DMS153 (cell line): ENCODE data around the gene PDGFC.

Source experiments
- DNase-seq: peaks from one replicate; lab custom pipeline; 2025; lab: John Stamatoyannopoulos, UW

Gene PDGFC

DNA sequence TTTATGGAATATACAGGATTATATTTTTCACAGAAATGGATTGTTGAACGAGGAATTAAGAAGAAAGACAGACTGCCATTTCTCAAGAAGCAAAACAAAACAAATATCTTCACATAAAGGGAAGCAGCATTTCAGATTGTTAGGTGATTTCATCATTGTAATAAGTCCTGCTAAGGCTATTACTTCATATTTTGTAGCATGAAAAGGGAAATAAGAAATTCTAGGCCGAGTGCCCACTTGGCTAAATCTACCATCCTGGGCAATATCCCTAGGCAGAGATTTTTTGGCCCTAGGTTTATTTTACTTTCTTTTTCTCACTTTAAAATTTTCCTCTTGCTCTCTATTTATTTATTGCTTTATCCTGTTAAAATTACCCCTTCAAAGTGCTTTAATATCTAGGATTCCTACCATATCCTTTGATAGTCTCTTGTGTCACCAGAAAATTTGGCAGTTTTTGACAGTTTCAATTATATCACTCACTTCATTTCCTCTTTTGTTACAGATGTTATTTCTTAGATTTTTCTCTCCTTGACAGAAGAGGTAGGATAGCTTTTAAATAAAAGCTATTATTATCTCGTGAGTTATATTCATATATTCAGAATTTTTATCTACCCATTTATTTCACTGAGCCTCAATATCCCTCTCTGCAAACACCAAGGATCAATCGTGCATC, 142.3 kb downstream of the PDGFC start:
- DNase-seq: no peak

DNA sequence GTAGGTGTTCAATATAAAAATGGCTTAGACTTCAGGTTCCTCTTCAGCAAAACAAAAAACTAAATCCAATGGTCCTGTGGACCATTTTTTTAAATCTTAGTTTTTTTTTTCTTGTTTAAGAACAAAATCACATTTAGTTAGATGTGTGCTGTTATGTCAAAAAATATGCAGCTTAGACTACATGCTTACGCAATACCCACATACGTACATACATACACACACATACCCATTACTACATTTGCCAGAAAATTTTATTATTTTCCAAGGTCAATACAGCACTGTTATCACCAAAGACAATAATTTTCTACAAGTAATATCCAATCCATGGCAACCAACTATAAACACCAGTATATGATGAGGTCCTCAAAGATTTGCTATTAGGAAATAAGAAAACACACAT, 144.1 kb downstream of the PDGFC start:
- no peak for DNase-seq

DNA sequence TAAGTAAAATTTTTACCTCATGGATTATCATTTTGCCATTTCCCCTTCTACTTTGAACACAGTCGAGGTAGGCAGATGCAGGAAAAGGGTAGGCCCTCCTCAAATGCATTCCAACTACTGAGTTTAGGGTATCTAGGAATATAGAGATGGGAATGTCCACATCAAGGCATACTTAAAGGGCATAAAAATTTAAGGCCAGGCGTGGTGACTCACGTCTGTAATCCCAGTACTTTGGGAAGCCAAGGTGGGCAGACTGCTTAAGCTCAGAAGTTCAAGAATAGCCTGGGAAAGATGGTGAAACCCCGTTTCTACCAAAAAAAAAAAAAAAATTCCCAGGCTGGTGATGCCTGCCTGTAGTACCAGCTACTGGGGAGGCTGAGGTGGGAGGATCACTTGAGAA, 146.5 kb downstream of the PDGFC start:
- no peak for DNase-seq

DNA sequence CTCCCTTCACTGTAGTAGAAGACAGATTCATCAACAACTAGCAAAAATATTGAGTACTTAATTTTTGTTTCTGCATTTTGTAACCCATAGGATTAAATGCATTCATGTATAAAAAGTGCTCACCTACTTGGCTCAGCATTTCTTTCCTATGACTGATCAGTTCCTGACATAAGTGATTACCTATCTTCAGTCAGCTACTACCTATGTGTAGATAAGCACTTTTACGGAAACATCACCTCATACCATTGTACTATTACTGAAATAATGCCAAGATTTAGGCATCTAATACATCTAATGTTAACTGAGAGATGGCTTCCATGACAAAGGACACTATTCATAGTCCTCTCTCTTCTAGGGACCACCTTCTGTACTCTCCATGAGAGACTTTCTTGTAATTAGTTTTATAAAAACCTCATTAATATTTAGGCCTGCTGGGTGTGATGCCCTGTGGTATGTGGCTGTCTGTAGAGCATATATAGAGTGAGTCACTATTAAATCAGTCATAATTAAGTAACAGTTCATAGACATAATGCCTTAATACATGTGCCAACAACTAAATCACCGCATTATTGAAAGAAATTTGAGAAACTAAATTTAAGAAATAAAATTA, 147.0 kb downstream of the PDGFC start:
- no peak for DNase-seq

DNA sequence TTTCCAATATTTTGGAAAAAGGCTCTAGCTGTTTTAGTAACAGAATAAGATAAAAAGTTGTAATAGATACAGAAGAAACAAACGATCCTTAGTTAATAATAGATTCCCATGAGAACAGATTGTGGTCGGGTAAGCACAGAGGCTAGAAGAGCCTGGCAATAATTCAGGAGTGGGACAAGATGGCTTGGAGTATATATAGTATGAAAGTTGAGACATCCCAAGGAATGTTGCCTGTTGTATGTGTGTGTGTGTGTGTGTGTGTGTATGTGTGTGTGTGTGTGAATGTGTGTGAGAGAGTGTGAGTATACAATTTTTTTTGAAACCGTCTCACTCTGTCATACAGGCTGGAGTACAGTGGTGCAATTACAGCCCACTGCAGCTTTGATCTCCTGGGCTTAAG, 150.7 kb downstream of the PDGFC start:
- DNase-seq: no peak

DNA sequence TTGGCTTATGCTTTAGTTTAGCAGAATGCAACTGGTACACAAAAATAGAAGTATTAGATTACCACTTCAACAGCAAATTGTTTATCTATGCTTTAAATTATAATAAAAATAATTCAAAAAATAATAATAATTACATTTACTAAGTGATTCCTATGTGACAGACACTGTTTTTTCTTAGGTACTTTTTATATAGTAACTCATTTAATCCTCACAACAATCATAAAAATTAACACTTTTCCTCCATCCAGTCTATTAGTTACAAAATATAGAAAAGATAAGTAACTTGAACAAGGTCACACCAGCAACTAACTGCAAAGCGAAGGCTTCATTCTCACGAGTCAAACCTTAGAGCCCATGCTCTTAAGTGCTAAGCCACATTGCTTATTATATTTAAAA, 155.2 kb downstream of the PDGFC start:
- DNase-seq: no peak

DNA sequence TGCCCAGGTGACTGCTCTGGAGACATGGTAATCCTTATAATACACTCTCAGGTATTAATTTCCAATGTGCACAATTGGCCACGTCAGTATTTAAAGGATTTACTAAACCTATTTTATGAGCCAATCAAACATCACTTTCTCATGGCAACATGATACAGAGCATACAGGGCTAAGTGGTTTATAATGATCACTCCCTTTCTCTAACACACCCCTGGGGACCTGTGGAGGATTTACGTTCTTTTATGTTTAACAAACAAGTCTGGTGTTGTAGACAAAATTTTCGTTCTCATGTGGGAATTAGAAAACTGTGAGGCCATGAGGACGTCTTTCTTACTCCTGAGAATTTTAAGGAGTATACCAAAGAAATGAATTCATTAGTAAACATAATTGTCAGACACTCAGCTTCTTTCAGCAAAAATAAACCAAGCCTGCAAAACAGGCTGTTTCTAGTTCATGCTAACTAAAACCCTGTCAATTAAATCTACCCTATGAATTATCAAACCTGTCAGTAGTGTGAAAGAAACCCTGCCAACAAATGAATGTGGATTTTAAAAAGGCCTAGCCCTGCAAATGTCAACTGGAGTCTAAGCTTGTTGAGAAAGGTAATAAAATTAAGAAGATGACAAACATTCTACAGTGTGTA, 155.8 kb downstream of the PDGFC start:
- peak; percentile 97 for DNase-seq

DNA sequence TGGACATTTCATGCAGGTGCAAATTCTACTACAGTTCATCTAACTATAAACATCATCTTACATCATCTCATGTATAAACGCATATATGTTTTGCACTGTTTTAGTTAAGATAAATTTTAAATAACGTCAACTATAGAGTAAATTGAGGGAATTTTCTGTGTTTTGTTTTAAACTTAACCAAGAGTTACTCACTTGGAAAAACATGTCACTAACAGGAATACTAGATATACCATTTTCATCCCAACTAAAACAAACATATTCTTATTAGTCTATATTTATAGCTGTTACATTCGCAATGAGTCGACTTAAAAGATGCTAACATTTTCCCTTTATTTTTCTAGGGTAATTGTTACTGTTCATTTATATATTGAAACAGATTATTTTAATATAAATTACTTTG, 159.6 kb downstream of the PDGFC start:
- DNase-seq: no peak

DNA sequence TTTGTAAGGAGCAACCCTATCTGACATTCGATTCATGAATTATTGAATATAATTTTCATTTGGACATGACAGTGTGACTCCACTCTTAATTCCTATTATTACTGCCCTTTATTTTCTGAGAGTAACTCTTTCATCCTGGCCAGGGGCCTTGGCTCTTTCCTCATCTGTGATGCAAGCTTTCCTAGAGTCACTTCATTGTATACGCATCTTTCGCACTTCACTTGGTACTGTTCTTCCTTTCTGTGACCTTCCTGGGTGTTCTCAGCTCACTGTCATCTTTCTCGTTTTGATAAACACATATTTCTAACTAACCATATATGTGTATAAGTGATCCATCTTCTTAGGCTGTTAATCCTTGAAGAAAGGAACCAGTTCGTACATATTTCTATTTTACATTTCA, 160.3 kb downstream of the PDGFC start:
- DNase-seq: no peak

DNA sequence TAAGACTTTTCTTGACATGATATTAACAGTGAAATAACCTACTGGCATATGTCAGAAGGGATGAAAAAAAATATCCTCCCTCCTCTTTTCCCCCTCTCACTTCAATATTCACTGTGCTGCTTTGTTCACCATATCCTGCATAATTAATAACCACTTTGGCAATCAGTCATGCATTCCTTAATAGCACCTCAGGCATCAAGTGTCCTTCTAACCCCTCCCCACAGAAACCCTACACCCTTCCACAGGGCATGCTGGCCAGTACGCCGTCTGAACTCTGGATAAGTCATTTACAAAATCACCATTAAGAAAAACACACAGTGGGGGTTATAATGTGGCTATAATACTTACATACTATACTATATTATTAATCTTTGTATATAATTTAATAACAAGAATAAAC, 165.9 kb downstream of the PDGFC start:
- no peak for DNase-seq

DNA sequence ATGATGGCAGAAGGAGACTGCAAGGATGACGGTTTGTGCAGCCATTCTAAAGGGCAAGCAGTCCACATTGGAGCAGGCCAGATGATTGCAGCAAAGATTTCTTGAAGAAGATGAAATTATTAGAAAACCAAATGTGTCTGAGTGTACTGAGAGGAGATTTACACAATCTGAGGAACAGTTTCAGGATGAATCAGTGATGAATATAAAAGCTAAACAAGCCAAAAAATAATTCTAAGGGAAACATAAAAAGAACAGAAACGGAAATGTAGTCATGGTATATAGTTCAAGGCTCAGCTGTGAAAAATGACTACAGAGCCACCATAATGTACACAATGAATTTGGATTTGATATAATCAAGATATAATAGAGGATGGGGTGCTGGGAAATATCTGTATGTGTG, 168.5 kb downstream of the PDGFC start:
- no peak for DNase-seq

DNA sequence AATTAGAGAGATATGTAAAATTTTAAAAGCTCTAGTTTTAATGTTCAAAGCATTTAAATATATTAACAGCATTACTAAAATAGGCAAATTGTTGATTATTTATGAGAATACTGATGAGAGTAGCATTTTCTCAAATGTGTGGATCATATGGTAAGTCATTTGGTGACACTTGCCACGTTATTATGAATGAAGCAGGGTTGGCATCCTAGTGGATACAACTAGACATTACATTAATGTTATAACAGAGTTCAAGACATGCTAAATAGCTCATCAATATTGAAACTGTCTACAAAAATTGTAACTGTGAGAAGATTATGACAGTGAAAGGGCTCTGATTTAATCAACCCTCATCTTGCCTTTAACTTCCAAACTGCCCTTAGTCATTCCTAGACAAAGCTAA, 171.1 kb downstream of the PDGFC start:
- no peak for DNase-seq

DNA sequence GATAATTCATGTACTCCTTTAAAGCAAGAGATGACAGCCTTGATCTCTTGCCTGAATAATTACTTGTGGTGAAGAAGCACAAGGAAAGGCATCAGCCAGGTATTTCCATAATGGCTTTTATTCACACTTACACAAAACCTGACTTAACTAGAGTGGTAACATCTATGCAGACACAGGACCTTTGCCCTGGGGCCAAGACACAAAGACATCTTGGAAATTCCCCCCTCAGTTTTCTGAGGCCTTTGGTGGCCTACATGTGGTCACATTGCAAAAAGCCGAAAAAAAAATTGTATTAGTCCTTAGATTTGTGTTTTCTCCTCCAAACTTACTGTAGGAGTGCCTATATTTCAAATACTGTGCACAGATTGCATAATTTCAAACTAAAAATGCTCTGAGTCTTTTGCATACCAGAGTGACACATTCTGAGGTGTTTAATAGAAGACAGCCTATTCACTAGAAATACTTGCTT, 172.4 kb downstream of the PDGFC start:
- no peak for DNase-seq

DNA sequence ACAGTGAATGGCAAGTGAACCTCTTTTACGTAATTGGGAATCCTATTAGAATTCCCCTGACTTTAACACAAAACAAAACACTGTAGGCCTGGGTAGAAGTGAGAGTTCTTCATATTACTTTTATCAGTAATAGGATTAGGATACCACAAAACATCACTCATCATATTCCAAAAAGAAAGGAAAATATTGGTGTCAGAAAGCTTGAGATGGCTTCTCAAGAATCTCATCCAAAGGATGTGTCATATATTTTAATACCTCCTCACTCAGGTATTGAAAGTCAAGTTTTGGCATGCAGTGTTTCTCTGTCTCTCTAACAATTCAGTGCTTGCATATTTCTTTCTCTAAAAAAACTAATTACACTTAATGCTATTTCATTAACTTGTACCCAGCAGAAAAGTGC, 173.2 kb downstream of the PDGFC start:
- DNase-seq: no peak

DNA sequence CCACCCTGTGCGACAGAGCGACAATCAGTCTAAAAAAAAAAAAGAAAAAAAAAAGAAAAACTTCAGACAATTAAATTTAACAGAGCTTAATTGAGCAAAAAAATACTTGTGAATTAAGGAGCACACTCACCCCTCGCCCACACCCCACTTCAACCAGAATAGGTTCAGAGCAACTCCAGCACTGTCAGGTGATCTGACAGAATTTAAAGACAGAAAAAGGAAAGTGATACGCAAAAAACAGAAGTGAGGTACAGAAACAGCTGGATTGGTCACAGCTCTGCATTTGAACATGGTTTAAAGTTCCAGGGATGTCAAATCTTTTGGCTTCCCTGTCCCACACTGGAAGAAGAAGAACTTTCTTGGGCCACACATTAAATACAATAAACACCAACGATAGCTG, 174.4 kb downstream of the PDGFC start:
- DNase-seq: no peak

DNA sequence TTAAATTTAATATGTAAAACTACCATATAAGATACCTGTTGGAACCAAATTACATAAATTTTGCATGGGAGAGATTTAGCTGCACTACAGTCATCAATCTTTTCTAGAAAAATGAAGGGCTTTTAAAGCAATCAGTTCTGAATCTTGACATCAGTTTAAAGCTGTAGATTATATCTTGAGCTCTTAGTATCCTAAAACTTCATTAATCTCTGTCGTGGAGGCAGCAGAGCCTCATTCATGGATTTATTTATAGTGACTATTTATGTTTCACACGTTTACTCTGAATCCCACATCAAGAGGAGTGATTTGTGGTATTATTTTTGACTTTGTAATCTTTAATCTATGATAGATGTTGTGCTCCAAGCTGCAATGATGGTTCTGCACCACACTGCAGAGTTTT, 175.9 kb downstream of the PDGFC start:
- no peak for DNase-seq

DNA sequence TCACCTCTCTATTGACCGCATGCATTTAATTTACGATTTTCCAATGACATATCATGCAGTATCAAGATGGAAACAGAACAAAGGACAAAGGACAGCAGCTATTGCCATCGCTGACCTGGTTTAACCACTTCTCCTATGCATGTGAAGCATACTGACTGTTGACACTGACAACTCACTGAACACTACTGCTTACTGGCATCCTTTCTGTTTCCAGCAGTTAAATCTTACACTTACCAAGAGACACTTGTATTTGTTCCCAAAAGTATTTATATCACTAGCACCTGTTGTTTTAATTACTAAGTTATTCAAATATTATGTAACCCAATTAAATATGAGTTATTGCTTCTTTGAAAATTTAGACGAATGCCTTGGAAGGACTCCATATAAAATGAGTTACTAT, 176.7 kb downstream of the PDGFC start:
- no peak for DNase-seq

DNA sequence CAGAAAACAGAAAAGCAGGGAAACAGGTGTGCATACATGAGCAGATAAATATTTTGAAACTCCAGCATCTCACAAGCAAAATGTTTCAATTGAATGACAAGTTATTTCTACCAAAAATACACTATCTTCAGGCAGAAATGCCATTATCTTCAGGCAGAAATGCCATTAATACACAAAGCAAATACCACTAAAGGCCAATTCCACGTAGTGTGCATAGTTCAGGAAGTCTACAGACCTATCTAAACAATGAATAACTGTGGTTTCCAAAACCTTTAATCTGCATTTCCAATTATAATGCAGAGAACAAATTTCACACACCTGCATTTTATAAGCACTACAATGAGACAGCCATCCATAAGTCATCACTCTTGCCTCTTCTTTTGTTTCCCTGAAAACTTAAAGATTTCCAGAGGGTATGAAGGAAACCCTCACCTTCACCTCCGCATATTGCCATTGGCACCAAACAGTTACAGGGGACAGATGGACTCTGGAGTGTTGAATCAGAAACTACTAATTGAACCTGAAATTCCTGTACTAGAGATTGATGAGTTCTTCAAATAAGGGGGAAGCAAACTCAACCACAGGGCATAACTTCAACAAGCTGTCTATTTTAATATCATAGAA, 179.0 kb downstream of the PDGFC start:
- DNase-seq: no peak

DNA sequence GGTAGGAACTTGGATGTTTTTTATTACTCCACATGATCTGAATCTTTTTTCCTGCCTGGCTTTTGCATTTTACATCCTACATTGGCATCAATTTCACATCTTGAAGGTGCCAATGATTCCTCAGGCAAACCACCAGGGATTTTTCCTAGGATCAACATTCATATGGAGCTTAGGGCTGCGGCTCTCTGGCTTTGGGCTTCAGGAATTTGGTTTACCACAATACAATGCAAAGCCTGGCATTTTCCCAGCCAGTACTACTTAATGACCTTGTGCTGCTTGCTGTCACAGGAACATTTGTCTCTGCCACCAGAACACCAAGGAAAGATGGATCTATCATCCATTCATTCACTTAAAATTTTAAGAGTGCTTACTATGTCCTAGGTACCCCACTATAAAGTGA, 180.7 kb downstream of the PDGFC start:
- DNase-seq: no peak

DNA sequence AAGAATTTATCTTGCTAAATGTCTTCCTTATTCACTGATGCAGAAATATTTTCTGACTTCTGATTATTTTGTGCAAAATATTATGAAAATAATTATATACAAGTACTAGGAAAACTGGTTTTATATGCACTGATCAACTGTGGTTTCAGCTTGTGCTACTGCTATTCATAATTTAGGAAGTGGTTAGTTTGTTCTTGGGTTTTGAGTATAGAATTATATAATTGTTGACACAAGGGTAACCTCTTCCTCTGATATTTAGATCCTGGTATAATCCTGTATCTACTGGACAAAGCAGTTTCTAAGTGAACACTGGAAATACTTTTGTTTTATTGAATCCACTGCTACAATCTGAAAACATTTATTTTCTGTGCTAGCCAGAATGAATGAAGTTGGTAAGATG, 182.8 kb downstream of the PDGFC start:
- no peak for DNase-seq

DNA sequence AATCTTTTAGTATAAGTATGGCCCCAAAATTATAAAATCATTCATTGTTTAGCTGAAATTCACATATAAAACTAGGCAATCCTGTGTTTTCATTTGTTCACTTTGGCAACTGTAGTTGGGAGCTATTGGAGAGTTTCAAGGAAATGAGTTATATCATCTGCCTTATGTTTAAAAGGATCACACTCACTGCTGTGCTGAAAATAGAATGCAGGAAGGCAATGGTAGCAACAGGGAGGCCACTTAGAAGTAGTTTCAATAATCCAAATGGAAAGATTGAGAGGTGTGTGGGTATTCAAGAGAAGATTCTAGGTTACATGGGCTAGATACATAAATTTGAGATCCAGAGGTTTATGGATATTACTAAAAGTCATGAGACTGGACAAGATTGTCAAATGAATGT, 184.9 kb downstream of the PDGFC start:
- DNase-seq: no peak

DNA sequence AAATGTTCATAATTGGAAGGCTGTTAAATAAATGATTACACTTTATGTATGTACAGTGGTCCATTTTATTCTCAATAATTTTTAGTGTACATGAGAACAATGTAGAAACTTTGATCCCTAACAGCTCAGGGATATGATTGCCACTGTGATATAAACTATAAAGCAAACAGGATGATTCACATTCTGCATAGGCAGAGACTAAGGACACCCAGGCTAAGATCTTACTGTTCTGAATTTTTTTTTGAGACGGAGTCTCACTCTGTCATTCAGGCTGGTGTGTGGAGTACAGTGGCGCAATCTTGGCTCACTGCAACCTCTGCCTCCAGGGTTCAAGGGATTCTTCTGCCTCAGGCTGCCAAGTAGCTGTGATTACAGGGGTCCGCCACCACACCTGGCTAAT, 186.6 kb downstream of the PDGFC start:
- DNase-seq: no peak

DNA sequence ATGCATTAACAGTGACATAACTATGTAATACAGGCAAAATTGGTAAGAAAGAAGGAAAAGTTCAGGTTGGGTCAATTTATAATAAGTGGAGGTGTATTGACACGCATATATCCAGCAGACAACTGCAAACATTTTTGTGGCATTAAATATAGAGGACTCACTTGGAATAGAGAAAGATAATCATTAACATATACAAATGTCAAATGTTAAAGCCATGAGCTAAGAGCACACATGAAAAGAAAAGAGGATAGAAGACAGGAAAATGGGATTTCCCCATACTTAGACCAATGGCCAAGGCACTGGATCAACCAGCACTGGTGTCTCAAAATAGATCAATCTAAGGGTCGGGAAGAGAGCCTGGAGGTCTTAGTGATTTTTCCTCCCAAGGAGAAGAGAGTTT, 187.6 kb downstream of the PDGFC start:
- DNase-seq: no peak
